GM20000 (cell line): Measurements from ENCODE around the gene JAZF1.

Experiments used
- DNase-seq: peaks from one replicate; pipeline ENCODE4 v3.0.0; 2012; ENCODE audit warnings: low spot score
- CTCF ChIP-seq: IDR thresholded peaks from 2 replicates; pipeline ENCODE4 v1.5.1; 2012; ENCODE audit warnings: mild to moderate bottlenecking, control low read depth; ENCODE audit errors: extremely low read depth, missing control alignments

The JAZF1 gene

GRCh38 chr7:28180364-28181147 is at the start of gene JAZF1:
Gene JAZF1 (minus strand): TSS chr7:28180795.
- peak; percentile 61 for DNase-seq
- TF ChIP-seq CTCF: no peak

GRCh38 chr7:28230261-28230660 is 49.7 kb upstream of the JAZF1 start:
- TF ChIP-seq CTCF: no peak
- no peak for DNase-seq

- DNase-seq: no peak
Measured at GRCh38 chr7:28228396-28228795, 47.8 kb upstream of the JAZF1 start.

GRCh38 chr7:28226003-28226402 is 45.4 kb upstream of the JAZF1 start:
- DNase-seq: no peak
- no peak for TF ChIP-seq CTCF

More at GRCh38 chr7:28228396-28228795, 47.8 kb upstream of the JAZF1 start:
- TF ChIP-seq CTCF: no peak

GRCh38 chr7:28225576-28225975 is 45.0 kb upstream of the JAZF1 start:
- DNase-seq: no peak
- TF ChIP-seq CTCF: no peak

GRCh38 chr7:28224675-28225074 is 44.1 kb upstream of the JAZF1 start:
- no peak for TF ChIP-seq CTCF
- no peak for DNase-seq

GRCh38 chr7:28224172-28224571 is 43.6 kb upstream of the JAZF1 start:
- no peak for TF ChIP-seq CTCF
- no peak for DNase-seq
